Esophagus muscularis mucosa (tissue), 4 donors: ENCODE data around the gene CCDC6. TPM values are rescaled to one million over a fixed set of nuclear protein-coding genes. Genes with fewer than 3 reads are reported as not detected.
A peak's percentile ranks its signal among the peaks of the same experiment; 100 is the strongest.

ENCODE experiments used
- DNase-seq: peaks from one replicate; pipeline ENCODE4 v3.0.0-alpha.2; 2017; ENCODE audit errors: extremely low spot score
- H3K27ac ChIP-seq, 4 donors: fragments of 200-600 bp; sonication (generic); replicated peaks in 1 of 4; 1 replicate in 3 of 4; 2 replicates in 1 of 4; pipeline ENCODE4 v1.5.1; 2016 to 2019; ENCODE audit warnings: mild to moderate bottlenecking in 1 of 4
- H3K27me3 ChIP-seq, 4 donors: fragments of 200-600 bp; sonication (generic); one replicate each; pipeline versions ENCODE4 v1.5.1 to v1.6.0; 2016 to 2019
- H3K36me3 ChIP-seq, 4 donors: fragments of 200-600 bp; sonication (generic); one replicate each; pipeline ENCODE4 v1.5.1; 2016 to 2019
- H3K4me1 ChIP-seq, 4 donors: fragments of 200-600 bp; sonication (generic); one replicate each; pipeline ENCODE4 v1.5.1; 2016 to 2019
- H3K4me3 ChIP-seq, 4 donors: fragments of 200-600 bp; sonication (generic); 1 replicate in 2 of 4; 2 replicates in 2 of 4; pipeline ENCODE4 v1.5.1; 2016 to 2019; ENCODE audit warnings: mild to moderate bottlenecking in 4 of 4, moderate library complexity in 1 of 4
- H3K9me3 ChIP-seq, 4 donors: fragments of 200-600 bp; sonication (generic); 1 replicate in 3 of 4; 2 replicates in 1 of 4; pipeline ENCODE4 v1.5.1; 2016 to 2019
- EP300 ChIP-seq: sonication (generic); formaldehyde crosslinking; IDR thresholded peaks from one replicate; pipeline ENCODE4 v1.6.1; 2017; ENCODE audit warnings: antibody characterized with exemption
- POLR2A ChIP-seq: fragments of 450-650 bp; IDR thresholded peaks from one replicate; pipeline ENCODE4 v1.6.1; 2017; ENCODE audit warnings: antibody characterized with exemption, moderate library complexity, mild to moderate bottlenecking, low read depth
- POLR2AphosphoS5 ChIP-seq, 2 donors: sonication (generic); formaldehyde crosslinking; IDR thresholded peaks; one replicate each; pipeline ENCODE4 v1.6.1; 2017; ENCODE audit warnings: antibody characterized with exemption in 2 of 2
- WGBS: methylation state at CpG from one replicate; pipeline ENCODE4 v1.1.5; 2018; 5-methylcytosine and 5-hydroxymethylcytosine counted together
- intact Hi-C: fragments of 100-400 bp; cut with DNase I; formaldehyde crosslinking; loops from one replicate; pipeline ENCODE4 v1.15.1; 2023
- total RNA-seq, 4 donors: library from RNA; depleted of rRNA; stranded (reverse); fragments of >200 nt; gene quantifications; one replicate each; pipeline versions ENCODE4 v1.1.0 to v1.2.1, GENCODE V29; 2016
- TF ChIP-seq, protein P1 (sequence below), 3 experiments: fragments of 200-600 bp in 2 of 3; fragments of 450-650 bp in 1 of 3; sonication (generic) in 2 of 3; IDR thresholded peaks; one replicate each; pipeline ENCODE4 v1.5.1; 2017 to 2019; ENCODE audit warnings: antibody characterized with exemption in 3 of 3, mild to moderate bottlenecking in 2 of 3, moderate library complexity in 1 of 3

CCDC6 gene
- total RNA-seq, 4 donors from 2014 or later = 41.4 to 71.0 (median 57.2) TPM

DNA sequence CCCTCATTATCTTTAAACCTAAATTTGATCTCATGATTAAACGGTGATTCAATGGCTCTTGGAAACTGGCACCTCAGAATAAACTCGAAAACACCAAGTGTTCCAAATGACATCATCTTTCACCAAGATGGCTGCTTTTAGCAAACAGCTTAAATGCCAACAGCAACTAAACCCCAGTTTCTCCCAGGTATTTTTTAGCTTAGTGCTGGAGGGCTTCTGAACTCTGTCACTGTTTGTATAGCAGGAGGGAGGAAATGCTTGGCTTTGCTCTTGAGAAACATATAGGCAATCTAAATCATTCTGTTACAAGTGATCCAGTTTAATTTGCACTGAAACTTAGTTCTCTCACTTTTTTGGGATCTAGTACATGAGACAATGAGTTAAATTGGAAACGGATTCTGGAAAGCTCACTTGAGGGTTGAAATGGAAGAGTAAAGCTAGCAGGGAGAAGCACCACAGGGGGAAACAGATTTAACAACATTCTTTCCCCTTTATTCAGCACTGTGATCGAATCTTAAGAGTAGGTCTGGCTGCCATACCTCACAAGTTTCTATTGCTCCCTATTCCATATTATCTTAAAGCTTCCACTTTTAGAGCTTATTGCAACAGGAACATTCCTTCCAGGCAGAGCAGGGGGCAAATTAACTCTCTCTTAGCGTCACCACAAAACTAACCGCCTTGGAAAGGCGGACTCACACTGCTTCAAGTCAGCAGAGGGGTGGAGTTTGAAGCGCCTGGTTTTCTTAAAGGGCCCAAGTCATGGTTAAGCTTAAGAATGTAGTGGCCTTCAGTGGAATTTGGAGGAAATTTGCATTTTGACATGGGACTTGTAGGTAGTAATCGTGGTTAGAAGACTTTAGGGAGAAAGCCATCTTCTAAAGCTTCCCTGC is 1.8 kb upstream of the CCDC6 start:
- no peaks in the 10 kb centered on the region for H3K36me3 ChIP-seq
- intact Hi-C loops = loop anchor here (2.0 to 5.0 kb wide), 3 partner anchors 43 to 281 kb away; no protein-coding TSS in a partner anchor
- peaks cover 28 to 47% (median 43%) of the 10 kb centered on the region in 4 donors for H3K4me1 ChIP-seq
- H3K27me3 ChIP-seq = no peaks in the 10 kb centered on the region
- 2% methylated on average over 9 of the region's 9 CpGs for WGBS
- peak overlapping the region; percentile 86 to 99 (median 90) for H3K4me3 ChIP-seq
- H3K27ac ChIP-seq = peak overlapping the region; percentile 92 to 97 (median 94)
- no peak for DNase-seq
- H3K9me3 ChIP-seq = peaks cover 0 to under 1% (median 0%) of the 10 kb centered on the region in 4 donors
- TF ChIP-seq, protein P1, sequence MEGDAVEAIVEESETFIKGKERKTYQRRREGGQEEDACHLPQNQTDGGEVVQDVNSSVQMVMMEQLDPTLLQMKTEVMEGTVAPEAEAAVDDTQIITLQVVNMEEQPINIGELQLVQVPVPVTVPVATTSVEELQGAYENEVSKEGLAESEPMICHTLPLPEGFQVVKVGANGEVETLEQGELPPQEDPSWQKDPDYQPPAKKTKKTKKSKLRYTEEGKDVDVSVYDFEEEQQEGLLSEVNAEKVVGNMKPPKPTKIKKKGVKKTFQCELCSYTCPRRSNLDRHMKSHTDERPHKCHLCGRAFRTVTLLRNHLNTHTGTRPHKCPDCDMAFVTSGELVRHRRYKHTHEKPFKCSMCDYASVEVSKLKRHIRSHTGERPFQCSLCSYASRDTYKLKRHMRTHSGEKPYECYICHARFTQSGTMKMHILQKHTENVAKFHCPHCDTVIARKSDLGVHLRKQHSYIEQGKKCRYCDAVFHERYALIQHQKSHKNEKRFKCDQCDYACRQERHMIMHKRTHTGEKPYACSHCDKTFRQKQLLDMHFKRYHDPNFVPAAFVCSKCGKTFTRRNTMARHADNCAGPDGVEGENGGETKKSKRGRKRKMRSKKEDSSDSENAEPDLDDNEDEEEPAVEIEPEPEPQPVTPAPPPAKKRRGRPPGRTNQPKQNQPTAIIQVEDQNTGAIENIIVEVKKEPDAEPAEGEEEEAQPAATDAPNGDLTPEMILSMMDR (IDR thresholded peaks at IDR 0.05) = peak in 1 of 3 experiments; percentile 12
- TF ChIP-seq EP300 (no peak), POLR2A (no peak), POLR2AphosphoS5 (IDR thresholded peaks at IDR 0.05) (peak; percentile 80 to 87)

DNA sequence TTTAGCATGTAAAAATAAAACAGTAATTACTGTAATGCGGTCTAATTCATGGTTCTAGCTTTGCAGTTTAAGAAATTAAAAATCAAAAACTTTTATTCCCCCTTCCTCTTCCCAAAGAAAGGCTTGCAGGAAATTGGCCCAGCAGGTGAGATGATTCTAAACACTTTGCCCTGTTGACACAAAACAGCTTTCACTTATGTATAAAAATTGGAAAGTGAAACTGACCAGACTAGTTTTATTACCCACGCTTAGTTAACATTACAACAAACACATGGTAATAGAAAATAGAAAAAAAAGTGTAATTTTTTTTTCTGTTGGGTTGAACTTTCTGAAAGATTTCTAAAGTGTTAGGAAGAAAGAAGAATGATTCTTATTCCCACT is 1.2 kb upstream of the CCDC6 start:
- DNase-seq = no peak
- Histone ChIP-seq H3K9me3 (no peaks in the 10 kb centered on the region), H3K36me3 (no peaks in the 10 kb centered on the region), H3K27ac (peak overlapping the region; percentile 92 to 97 (median 94)), H3K4me1 (peaks cover 28 to 53% (median 49%) of the 10 kb centered on the region in 4 donors), H3K27me3 (no peaks in the 10 kb centered on the region), H3K4me3 (peak overlapping the region; percentile 86 to 99 (median 90))
- intact Hi-C loops = loop anchor here (2.0 to 5.0 kb wide), 3 partner anchors 43 to 280 kb away; no protein-coding TSS in a partner anchor
- WGBS = 42% methylated on average over 2 of the region's 2 CpGs
- TF ChIP-seq EP300 = no peak
- no peak for TF ChIP-seq POLR2AphosphoS5 (IDR thresholded peaks at IDR 0.05)

GRCh38 chr10:59905731-59906416 is 482 bp downstream of the CCDC6 start:
- peaks cover 28 to 66% (median 64%) of the 10 kb centered on the region in 4 donors for H3K4me1 ChIP-seq
- no peaks in the 10 kb centered on the region for H3K36me3 ChIP-seq
- DNase-seq = no peak
- H3K27ac ChIP-seq = peak overlapping the region; percentile 92 to 97 (median 94)
- H3K4me3 ChIP-seq = peak overlapping the region; percentile 86 to 99 (median 90)
- WGBS = under 1% methylated on average over 42 of the region's 56 CpGs
- TF ChIP-seq POLR2AphosphoS5 (IDR thresholded peaks at IDR 0.05) (no peak), POLR2A (no peak), EP300 (no peak)
- TF ChIP-seq, protein P1 (IDR thresholded peaks at IDR 0.05) = no peak
- H3K27me3 ChIP-seq = no peaks in the 10 kb centered on the region
- no peaks in the 10 kb centered on the region for H3K9me3 ChIP-seq
- intact Hi-C loops = loop anchor here (2.0 to 5.0 kb wide), 3 partner anchors 41 to 279 kb away; no protein-coding TSS in a partner anchor

DNA sequence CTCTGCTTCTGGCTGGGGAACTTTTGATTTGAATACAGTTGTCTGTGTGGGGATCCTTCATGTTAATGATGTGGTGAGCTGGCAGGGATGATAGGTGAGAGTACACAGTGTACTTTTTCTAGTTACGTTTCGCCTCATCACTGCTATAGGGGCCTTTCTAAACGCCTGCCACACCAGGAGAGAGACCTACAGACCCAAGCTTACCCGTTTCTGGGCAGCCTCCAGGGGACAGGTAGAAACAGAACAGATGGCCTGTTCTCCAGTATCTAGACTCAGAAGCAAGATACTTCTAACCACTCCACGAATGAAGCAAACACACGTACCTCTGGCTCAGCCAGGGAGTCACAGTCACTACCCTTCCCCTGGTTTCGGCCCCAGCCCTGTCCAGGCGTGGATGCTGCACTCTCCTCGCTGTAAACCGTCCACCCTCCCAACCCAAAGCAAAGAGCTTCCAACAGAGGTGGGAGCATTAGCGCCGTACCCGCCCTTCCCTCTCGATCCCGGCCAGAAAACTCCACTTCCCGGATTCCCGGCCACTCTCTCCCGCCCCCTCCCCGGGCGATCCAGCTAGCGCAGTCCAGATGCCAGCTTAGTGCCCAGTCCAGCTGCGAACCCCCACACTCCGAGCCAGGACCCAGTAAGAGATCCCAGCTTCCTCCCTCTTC is 1.2 kb downstream of the CCDC6 start:
- Histone ChIP-seq H3K9me3 (no peaks in the 10 kb centered on the region), H3K4me3 (peak overlapping the region; percentile 86 to 99 (median 90)), H3K27me3 (no peaks in the 10 kb centered on the region), H3K4me1 (peaks cover 28 to 70% (median 70%) of the 10 kb centered on the region in 4 donors), H3K27ac (peak overlapping the region; percentile 92 to 97 (median 94)), H3K36me3 (no peaks in the 10 kb centered on the region)
- DNase-seq = no peak
- WGBS = 6% methylated on average over 23 of the region's 23 CpGs
- intact Hi-C loops = loop anchor here (5.0 kb wide), 2 partner anchors 132 to 278 kb away; no protein-coding TSS in a partner anchor
- TF ChIP-seq POLR2AphosphoS5 (IDR thresholded peaks at IDR 0.05) (peak; percentile 55 to 77), EP300 (no peak), POLR2A (no peak)
- TF ChIP-seq, protein P1 (IDR thresholded peaks at IDR 0.05) = no peak
